HL-60/S4 (cell line): ENCODE data around the gene IGF2.

Experiments used
- in situ Hi-C: fragments of 300-500 bp; cut with MboI; formaldehyde crosslinking; loops from 2 replicates; pipeline ENCODE4 v1.14.3; 2022; ENCODE audit warnings: low sequenced_read_pairs

IGF2 gene

GRCh38 chr11:2139123-2139521 is at the start of gene IGF2:
Gene IGF2, minus strand, starts transcription at chr11:2139389. Its CDS starts 3,866 bp downstream, at chr11:2135523.
- in situ Hi-C loops, result no loop called here

- in situ Hi-C loops, result loop anchor here (25.0 kb wide), 2 partner anchors 324 to 699 kb away; partner anchors contain the start of gene CDKN1C
Observed at GRCh38 chr11:2188745-2189144, 49.6 kb upstream of the IGF2 start.

GRCh38 chr11:2187280-2187707 is 48.1 kb upstream of the IGF2 start:
- in situ Hi-C loops, result loop anchor here (25.0 kb wide), 2 partner anchors 325 to 700 kb away; partner anchors contain the start of gene CDKN1C

GRCh38 chr11:2186669-2187279 is 47.6 kb upstream of the IGF2 start:
- in situ Hi-C loops, result loop anchor here (25.0 kb wide), 2 partner anchors 326 to 701 kb away; partner anchors contain the start of gene CDKN1C

- in situ Hi-C loops, result loop anchor here (25.0 kb wide), 2 partner anchors 327 to 702 kb away; partner anchors contain the start of gene CDKN1C
Observed at GRCh38 chr11:2185324-2186085, 46.3 kb upstream of the IGF2 start.

- in situ Hi-C loops, result loop anchor here (25.0 kb wide), 2 partner anchors 329 to 704 kb away; partner anchors contain the start of gene CDKN1C
Observed at GRCh38 chr11:2182692-2183474, 43.7 kb upstream of the IGF2 start.

GRCh38 chr11:2182075-2182474 is 42.9 kb upstream of the IGF2 start:
- in situ Hi-C loops, result loop anchor here (25.0 kb wide), 2 partner anchors 330 to 705 kb away; partner anchors contain the start of gene CDKN1C

- in situ Hi-C loops, result loop anchor here (25.0 kb wide), 2 partner anchors 331 to 706 kb away; partner anchors contain the start of gene CDKN1C
Observed at GRCh38 chr11:2180789-2181370, 41.7 kb upstream of the IGF2 start.

- in situ Hi-C loops, result loop anchor here (25.0 kb wide), 2 partner anchors 332 to 707 kb away; partner anchors contain the start of gene CDKN1C
Observed at GRCh38 chr11:2180347-2180746, 41.2 kb upstream of the IGF2 start.

GRCh38 chr11:2179516-2179915 is 40.3 kb upstream of the IGF2 start:
- in situ Hi-C loops, result loop anchor here (25.0 kb wide), 2 partner anchors 333 to 708 kb away; partner anchors contain the start of gene CDKN1C

- in situ Hi-C loops, result loop anchor here (25.0 kb wide), 2 partner anchors 333 to 708 kb away; partner anchors contain the start of gene CDKN1C
Observed at GRCh38 chr11:2178906-2179494, 39.8 kb upstream of the IGF2 start.

GRCh38 chr11:2178055-2178773 is 39.0 kb upstream of the IGF2 start:
- in situ Hi-C loops, result loop anchor here (25.0 kb wide), 2 partner anchors 334 to 709 kb away; partner anchors contain the start of gene CDKN1C

GRCh38 chr11:2177076-2177475 is 37.9 kb upstream of the IGF2 start:
- in situ Hi-C loops, result loop anchor here (25.0 kb wide), 2 partner anchors 335 to 710 kb away; partner anchors contain the start of gene CDKN1C

- in situ Hi-C loops, result loop anchor here (25.0 kb wide), 2 partner anchors 336 to 711 kb away; partner anchors contain the start of gene CDKN1C
Observed at GRCh38 chr11:2176389-2176900, 37.3 kb upstream of the IGF2 start.

GRCh38 chr11:2175659-2176058 is 36.5 kb upstream of the IGF2 start:
- in situ Hi-C loops, result loop anchor here (25.0 kb wide), 2 partner anchors 337 to 712 kb away; partner anchors contain the start of gene CDKN1C

GRCh38 chr11:2174361-2174760 is 35.2 kb upstream of the IGF2 start:
- in situ Hi-C loops, result loop anchor here (25.0 kb wide), 1 partner anchor 337 kb away; the partner anchor contains the start of genes SYT8 and TNNI2

- in situ Hi-C loops, result loop anchor here (25.0 kb wide), 1 partner anchor 336 kb away; the partner anchor contains the start of genes SYT8 and TNNI2
Observed at GRCh38 chr11:2173761-2174160, 34.6 kb upstream of the IGF2 start.

- in situ Hi-C loops, result loop anchor here (25.0 kb wide), 1 partner anchor 336 kb away; the partner anchor contains the start of genes SYT8 and TNNI2
Observed at GRCh38 chr11:2173150-2173693, 34.0 kb upstream of the IGF2 start.
